NCI-H2227 (cell line): ENCODE data around the gene TRIM7.

Experiments used
- DNase-seq: peaks from one replicate; lab custom pipeline; 2025; ENCODE audit not compliant: unreplicated experiment; lab: John Stamatoyannopoulos, UW

The TRIM7 gene

GRCh38 chr5:181173027-181173419, 32.0 kb downstream of the TRIM7 start:
- no peak for DNase-seq

GRCh38 chr5:181171782-181172181, 33.2 kb downstream of the TRIM7 start:
- DNase-seq, result no peak

- DNase-seq, result no peak
These were observed 34.0 kb downstream of the TRIM7 start for GRCh38 chr5:181170996-181171395.

- DNase-seq, result peak; percentile 62
These were observed 34.7 kb downstream of the TRIM7 start for GRCh38 chr5:181170237-181170825.

- DNase-seq, result peak; percentile 74
These were observed 35.3 kb downstream of the TRIM7 start for GRCh38 chr5:181169459-181170236.

GRCh38 chr5:181168595-181169118, 36.3 kb downstream of the TRIM7 start:
- peak; percentile 47 for DNase-seq

GRCh38 chr5:181167814-181168488, 37.0 kb downstream of the TRIM7 start:
- peak; percentile 56 for DNase-seq

- no peak for DNase-seq
These were observed 37.9 kb downstream of the TRIM7 start for GRCh38 chr5:181166812-181167733.

- DNase-seq, result no peak
These were observed 40.7 kb downstream of the TRIM7 start for GRCh38 chr5:181164076-181164952.

- no peak for DNase-seq
These were observed 41.4 kb downstream of the TRIM7 start for GRCh38 chr5:181163487-181164075.

GRCh38 chr5:181161534-181162175, 43.3 kb downstream of the TRIM7 start:
- no peak for DNase-seq

GRCh38 chr5:181160755-181161533, 44.1 kb downstream of the TRIM7 start:
- DNase-seq, result peak; percentile 49

GRCh38 chr5:181160152-181160754, 44.7 kb downstream of the TRIM7 start:
- peak; percentile 49 for DNase-seq

GRCh38 chr5:181159286-181160151, 45.5 kb downstream of the TRIM7 start:
- peak; percentile 79 for DNase-seq

- no peak for DNase-seq
These were observed 46.1 kb downstream of the TRIM7 start for GRCh38 chr5:181158869-181159268.

GRCh38 chr5:181156758-181157157, 48.2 kb downstream of the TRIM7 start:
- no peak for DNase-seq

GRCh38 chr5:181153814-181154213, 51.2 kb downstream of the TRIM7 start:
- no peak for DNase-seq
